Thymus (tissue), 11 donors: ENCODE data around the gene PXMP2. TPM values are rescaled to one million over a fixed set of nuclear protein-coding genes. Genes with fewer than 3 reads are reported as not detected.

Experiments used
- DNase-seq, 9 donors: peaks; one replicate each; pipeline ENCODE4 v3.0.0-alpha.2; 2013; ENCODE audit warnings: low spot score in 9 of 9, low read depth in 6 of 9, missing footprints in 1 of 9
- H3K27ac ChIP-seq, 2 donors: one replicate each; pipeline ENCODE4 v1.5.1; 2013; ENCODE audit warnings: control low read depth in 1 of 2, low read depth in 1 of 2, low read length in 1 of 2, mild to moderate bottlenecking in 1 of 2, moderate library complexity in 1 of 2
- H3K27me3 ChIP-seq, 2 donors: one replicate each; pipeline ENCODE4 v1.5.1; 2013; ENCODE audit warnings: low read length in 1 of 2; ENCODE audit not compliant: control insufficient read depth in 2 of 2, insufficient read depth in 1 of 2
- H3K36me3 ChIP-seq, 2 donors: one replicate each; pipeline ENCODE4 v1.5.1; 2013; ENCODE audit warnings: low read length in 1 of 2, mild to moderate bottlenecking in 1 of 2, moderate library complexity in 1 of 2; ENCODE audit not compliant: control insufficient read depth in 2 of 2, insufficient read depth in 2 of 2
- H3K4me1 ChIP-seq, 2 donors: one replicate each; pipeline ENCODE4 v1.5.1; 2013; ENCODE audit warnings: low read length in 2 of 2; ENCODE audit not compliant: control insufficient read depth in 2 of 2, insufficient read depth in 2 of 2
- H3K4me3 ChIP-seq, 2 donors: one replicate each; pipeline ENCODE4 v1.5.1; 2013; ENCODE audit warnings: low read length in 2 of 2, control low read depth in 1 of 2, mild to moderate bottlenecking in 1 of 2
- H3K9me3 ChIP-seq, 2 donors: one replicate each; pipeline ENCODE4 v1.5.1; 2013; ENCODE audit warnings: low read length in 1 of 2, mild to moderate bottlenecking in 1 of 2; ENCODE audit not compliant: control insufficient read depth in 2 of 2, insufficient read depth in 1 of 2
- WGBS: extraction: QIAGEN DNeasy Blood & Tissue Kit; methylation state at CpG from one replicate; pipeline ENCODE4 v1.1.7; 2013; 5-methylcytosine and 5-hydroxymethylcytosine counted together
- polyA plus RNA-seq: library from polyadenylated mRNA; stranded (reverse); fragments of 200-250 nt; gene quantifications from one replicate; pipeline ENCODE4 v1.2.3, GENCODE V29; 2013
- total RNA-seq: library from RNA; stranded (reverse); fragments of 120-200 nt; gene quantifications from one replicate; pipeline ENCODE4 v1.2.4, GENCODE V29; 2013
- donor health status: healthy.

The PXMP2 gene
- total and polyA plus RNA-seq, 2 donors, result 6.3 to 50.1 TPM

GRCh38 chr12:132730353-132730752 is 43.0 kb downstream of the PXMP2 start:
- Histone ChIP-seq H3K4me1 (no peaks in the 10 kb centered on the region), H3K36me3 (peaks cover 90% of the 10 kb centered on the region in 2 donors), H3K9me3 (peaks cover 4 to 12% of the 10 kb centered on the region in 2 donors), H3K4me3 (no peak overlapping the region), H3K27ac (no peak overlapping the region), H3K27me3 (no peaks in the 10 kb centered on the region)
- no peak for DNase-seq
- 98% methylated on average over 11 of the region's 11 CpGs for WGBS

- H3K4me1 ChIP-seq, result no peaks in the 10 kb centered on the region
- H3K27ac ChIP-seq, result no peak overlapping the region
- WGBS, result 98% methylated on average over 17 of the region's 17 CpGs
- no peak for DNase-seq
- H3K4me3 ChIP-seq, result no peak overlapping the region
- peaks cover 4 to 12% of the 10 kb centered on the region in 2 donors for H3K9me3 ChIP-seq
- H3K36me3 ChIP-seq, result peaks cover 89 to 94% of the 10 kb centered on the region in 2 donors
- no peaks in the 10 kb centered on the region for H3K27me3 ChIP-seq
Observed at GRCh38 chr12:132731574-132731973, 44.2 kb downstream of the PXMP2 start.

GRCh38 chr12:132734206-132734605 is 46.8 kb downstream of the PXMP2 start:
- no peaks in the 10 kb centered on the region for H3K27me3 ChIP-seq
- WGBS, result 88% methylated on average over 10 of the region's 10 CpGs
- peaks cover 4 to 12% of the 10 kb centered on the region in 2 donors for H3K9me3 ChIP-seq
- H3K4me3 ChIP-seq, result no peak overlapping the region
- no peaks in the 10 kb centered on the region for H3K4me1 ChIP-seq
- peaks cover 89 to 90% of the 10 kb centered on the region in 2 donors for H3K36me3 ChIP-seq
- DNase-seq, result no peak
- H3K27ac ChIP-seq, result no peak overlapping the region

GRCh38 chr12:132735496-132735895 is 48.1 kb downstream of the PXMP2 start:
- DNase-seq, result no peak
- WGBS, result 98% methylated on average over 20 of the region's 20 CpGs

GRCh38 chr12:132736378-132736777 is 49.0 kb downstream of the PXMP2 start:
- DNase-seq, result no peak
- Histone ChIP-seq H3K4me3 (no peak overlapping the region), H3K36me3 (peaks cover 92% of the 10 kb centered on the region in 2 donors), H3K4me1 (no peaks in the 10 kb centered on the region), H3K27me3 (no peaks in the 10 kb centered on the region), H3K9me3 (peaks cover 0 to 4% of the 10 kb centered on the region in 2 donors), H3K27ac (no peak overlapping the region)
- WGBS, result 97% methylated on average over 12 of the region's 12 CpGs

More at GRCh38 chr12:132735496-132735895, 48.1 kb downstream of the PXMP2 start:
- Histone ChIP-seq H3K27ac (no peak overlapping the region), H3K9me3 (peaks cover 2 to 7% of the 10 kb centered on the region in 2 donors), H3K36me3 (peaks cover 92 to 94% of the 10 kb centered on the region in 2 donors), H3K4me1 (no peaks in the 10 kb centered on the region), H3K4me3 (no peak overlapping the region), H3K27me3 (no peaks in the 10 kb centered on the region)

- WGBS, result over 99% methylated on average over 15 of the region's 15 CpGs
- peaks cover 86 to 92% of the 10 kb centered on the region in 2 donors for H3K36me3 ChIP-seq
- H3K4me1 ChIP-seq, result no peaks in the 10 kb centered on the region
- no peak for DNase-seq
- no peak overlapping the region for H3K27ac ChIP-seq
- peaks cover 0 to under 1% of the 10 kb centered on the region in 2 donors for H3K9me3 ChIP-seq
- no peak overlapping the region for H3K4me3 ChIP-seq
- no peaks in the 10 kb centered on the region for H3K27me3 ChIP-seq
Observed at GRCh38 chr12:132736913-132737312, 49.5 kb downstream of the PXMP2 start.

GRCh38 chr12:132739600-132740312 is 52.4 kb downstream of the PXMP2 start:
- H3K4me3 ChIP-seq, result no peak overlapping the region
- 96% methylated on average over 19 of the region's 19 CpGs for whole genome bisulfite sequencing
- DNase-seq, result no peak

GRCh38 chr12:132740313-132740646 is 52.9 kb downstream of the PXMP2 start:
- no peak overlapping the region for H3K27ac ChIP-seq
- no peak overlapping the region for H3K4me3 ChIP-seq
- DNase-seq, result no peak
- H3K36me3 ChIP-seq, result peaks cover 83 to 92% of the 10 kb centered on the region in 2 donors
- WGBS, result 96% methylated on average over 6 of the region's 6 CpGs
- H3K4me1 ChIP-seq, result no peaks in the 10 kb centered on the region
- H3K27me3 ChIP-seq, result no peaks in the 10 kb centered on the region
- H3K9me3 ChIP-seq, result no peaks in the 10 kb centered on the region

More at GRCh38 chr12:132739600-132740312, 52.4 kb downstream of the PXMP2 start:
- no peaks in the 10 kb centered on the region for H3K27me3 ChIP-seq
- no peaks in the 10 kb centered on the region for H3K9me3 ChIP-seq
- H3K4me1 ChIP-seq, result no peaks in the 10 kb centered on the region
- H3K36me3 ChIP-seq, result peaks cover 83 to 92% of the 10 kb centered on the region in 2 donors
- no peak overlapping the region for H3K27ac ChIP-seq

- WGBS, result 94% methylated on average over 11 of the region's 11 CpGs
Observed at GRCh38 chr12:132740652-132741051, 53.3 kb downstream of the PXMP2 start.

More at GRCh38 chr12:132740652-132741051, 53.3 kb downstream of the PXMP2 start:
- Histone ChIP-seq H3K4me3 (no peak overlapping the region), H3K36me3 (peaks cover 83 to 92% of the 10 kb centered on the region in 2 donors), H3K4me1 (no peaks in the 10 kb centered on the region), H3K27ac (no peak overlapping the region), H3K27me3 (no peaks in the 10 kb centered on the region), H3K9me3 (no peaks in the 10 kb centered on the region)
- no peak for DNase-seq
